Cardiac muscle cell (in vitro differentiated cells and primary cell): ENCODE measurements around the gene HTR7. TPM values are rescaled to one million over a fixed set of nuclear protein-coding genes. Genes with fewer than 3 reads are reported as not detected.

Experiments used
- DNase-seq, 2 donors: peaks; one replicate each; pipeline versions ENCODE4 v3.0.0 to v3.0.0-alpha.2; 2010 to 2017; ENCODE audit warnings: low read depth in 1 of 2, low spot score in 1 of 2
- H3K27ac ChIP-seq: fragments of 200-600 bp; sonication (generic); 2 replicates; pipeline ENCODE4 v1.5.1; 2016
- H3K27me3 ChIP-seq: fragments of 200-600 bp; sonication (generic); 2 replicates; pipeline ENCODE4 v1.6.0; 2016; ENCODE audit warnings: control low read depth
- H3K36me3 ChIP-seq: fragments of 200-600 bp; sonication (generic); 2 replicates; pipeline ENCODE4 v1.5.1; 2016; ENCODE audit warnings: control low read depth
- H3K4me1 ChIP-seq: fragments of 200-600 bp; sonication (generic); 2 replicates; pipeline ENCODE4 v1.8.1; 2017; ENCODE audit warnings: low read depth, mild to moderate bottlenecking, mixed run types
- H3K4me3 ChIP-seq: fragments of 200-600 bp; sonication (generic); 2 replicates; pipeline ENCODE4 v1.5.1; 2016; ENCODE audit warnings: mild to moderate bottlenecking
- H3K9me3 ChIP-seq: fragments of 200-600 bp; sonication (generic); 2 replicates; pipeline ENCODE4 v1.5.1; 2017; ENCODE audit warnings: low read depth, mild to moderate bottlenecking, control low read depth
- polyA plus RNA-seq: library from polyadenylated mRNA; unstranded; fragments of >200 nt; fragmentation: Nextera tagmentation; extraction: Ambion mirVana; gene quantifications from 2 replicates; pipeline ENCODE4 v1.2.1, GENCODE V29; 2016
- total RNA-seq: library from RNA; depleted of rRNA; stranded (reverse); fragments of >200 nt; gene quantifications from 2 replicates; pipeline ENCODE4 v1.2.3, GENCODE V29; 2016
- TF ChIP-seq, protein P1 (sequence below): IDR thresholded peaks from 2 replicates; pipeline ENCODE4 v1.5.1; 2012; ENCODE audit warnings: low read depth, mild to moderate bottlenecking, low read length

The HTR7 gene
- total and polyA plus RNA-seq, 2 experiments from 2014 or later = not detected

DNA sequence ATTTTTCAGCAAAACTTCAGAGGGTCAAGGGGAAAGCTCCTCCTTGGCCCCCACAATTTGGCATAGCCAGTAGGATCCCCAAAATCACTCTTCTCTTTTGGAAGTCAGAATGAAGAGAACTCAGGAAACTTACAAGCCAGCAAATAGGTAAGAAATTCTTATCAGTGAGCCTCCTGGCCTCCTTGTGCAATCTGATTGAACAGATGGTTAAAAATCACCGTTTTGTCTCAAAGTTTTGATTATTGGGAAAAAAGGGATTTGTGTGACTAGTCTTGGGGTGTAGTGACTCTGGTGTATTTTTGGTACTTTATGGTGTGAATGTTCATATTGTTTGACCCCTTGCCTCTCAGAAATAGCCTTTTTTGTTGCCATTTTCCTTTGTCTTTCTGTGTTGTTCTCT, 56.2 kb downstream of the HTR7 start:
- TF ChIP-seq, protein P1, sequence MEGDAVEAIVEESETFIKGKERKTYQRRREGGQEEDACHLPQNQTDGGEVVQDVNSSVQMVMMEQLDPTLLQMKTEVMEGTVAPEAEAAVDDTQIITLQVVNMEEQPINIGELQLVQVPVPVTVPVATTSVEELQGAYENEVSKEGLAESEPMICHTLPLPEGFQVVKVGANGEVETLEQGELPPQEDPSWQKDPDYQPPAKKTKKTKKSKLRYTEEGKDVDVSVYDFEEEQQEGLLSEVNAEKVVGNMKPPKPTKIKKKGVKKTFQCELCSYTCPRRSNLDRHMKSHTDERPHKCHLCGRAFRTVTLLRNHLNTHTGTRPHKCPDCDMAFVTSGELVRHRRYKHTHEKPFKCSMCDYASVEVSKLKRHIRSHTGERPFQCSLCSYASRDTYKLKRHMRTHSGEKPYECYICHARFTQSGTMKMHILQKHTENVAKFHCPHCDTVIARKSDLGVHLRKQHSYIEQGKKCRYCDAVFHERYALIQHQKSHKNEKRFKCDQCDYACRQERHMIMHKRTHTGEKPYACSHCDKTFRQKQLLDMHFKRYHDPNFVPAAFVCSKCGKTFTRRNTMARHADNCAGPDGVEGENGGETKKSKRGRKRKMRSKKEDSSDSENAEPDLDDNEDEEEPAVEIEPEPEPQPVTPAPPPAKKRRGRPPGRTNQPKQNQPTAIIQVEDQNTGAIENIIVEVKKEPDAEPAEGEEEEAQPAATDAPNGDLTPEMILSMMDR = no peak
- H3K27ac ChIP-seq = no peak overlapping the region
- no peak for DNase-seq
- H3K4me1 ChIP-seq = no peaks in the 10 kb centered on the region
- H3K9me3 ChIP-seq = no peaks in the 10 kb centered on the region
- H3K36me3 ChIP-seq = no peaks in the 10 kb centered on the region
- no peak overlapping the region for H3K4me3 ChIP-seq
- no peaks in the 10 kb centered on the region for H3K27me3 ChIP-seq

DNA sequence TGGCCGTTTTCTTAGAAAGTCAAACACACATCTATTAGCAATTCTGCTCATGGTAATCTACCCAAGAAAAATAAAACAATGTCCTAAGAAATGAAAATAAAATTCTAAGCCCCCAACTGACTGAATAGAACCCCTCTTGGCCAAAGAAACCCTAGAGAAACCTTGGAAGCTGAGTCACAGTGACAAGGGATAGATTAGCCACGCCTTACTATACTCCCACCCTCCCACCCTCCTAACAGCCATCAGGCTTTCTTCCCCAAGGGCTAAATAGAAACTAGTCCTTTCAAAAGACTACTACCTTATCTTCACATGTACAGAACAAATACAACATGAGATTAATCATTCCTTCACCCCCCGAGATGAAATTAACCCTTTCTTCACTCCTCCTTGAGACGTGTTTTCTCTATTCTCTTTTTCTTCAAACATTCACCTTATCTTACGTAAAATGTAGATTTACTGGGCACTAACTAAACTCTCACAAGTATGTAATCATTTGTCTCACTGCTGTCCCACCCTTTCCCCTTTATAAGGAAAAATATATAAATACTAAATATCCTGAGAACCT, 57.5 kb downstream of the HTR7 start:
- H3K4me3 ChIP-seq = no peak overlapping the region
- no peaks in the 10 kb centered on the region for H3K27me3 ChIP-seq
- no peaks in the 10 kb centered on the region for H3K9me3 ChIP-seq
- no peak for DNase-seq
- TF ChIP-seq, protein P1 = no peak
- H3K4me1 ChIP-seq = no peaks in the 10 kb centered on the region
- no peaks in the 10 kb centered on the region for H3K36me3 ChIP-seq
- H3K27ac ChIP-seq = no peak overlapping the region

DNA sequence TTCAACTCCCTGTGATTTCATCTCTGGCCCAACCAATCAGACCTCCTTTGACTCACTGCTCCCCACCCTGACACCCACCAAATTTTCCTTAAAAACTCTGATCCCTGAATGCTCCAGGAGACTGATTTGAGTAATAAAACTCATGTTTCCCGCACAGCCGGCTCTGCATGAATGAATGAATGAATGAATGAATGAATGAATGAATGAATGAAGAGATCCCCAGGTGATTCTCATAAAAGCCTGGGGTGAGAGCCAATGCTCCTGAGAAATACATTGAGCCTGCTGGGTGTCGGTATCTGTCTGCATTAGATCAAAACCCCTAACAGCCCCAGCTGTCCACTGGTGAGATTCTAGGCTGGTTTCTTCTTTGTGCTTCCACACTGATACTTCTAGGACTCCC, 58.7 kb downstream of the HTR7 start:
- no peak for DNase-seq
- no peaks in the 10 kb centered on the region for H3K9me3 ChIP-seq
- no peaks in the 10 kb centered on the region for H3K36me3 ChIP-seq
- no peaks in the 10 kb centered on the region for H3K4me1 ChIP-seq
- H3K27ac ChIP-seq = no peak overlapping the region
- H3K27me3 ChIP-seq = no peaks in the 10 kb centered on the region
- no peak overlapping the region for H3K4me3 ChIP-seq
- TF ChIP-seq, protein P1 = no peak

DNA sequence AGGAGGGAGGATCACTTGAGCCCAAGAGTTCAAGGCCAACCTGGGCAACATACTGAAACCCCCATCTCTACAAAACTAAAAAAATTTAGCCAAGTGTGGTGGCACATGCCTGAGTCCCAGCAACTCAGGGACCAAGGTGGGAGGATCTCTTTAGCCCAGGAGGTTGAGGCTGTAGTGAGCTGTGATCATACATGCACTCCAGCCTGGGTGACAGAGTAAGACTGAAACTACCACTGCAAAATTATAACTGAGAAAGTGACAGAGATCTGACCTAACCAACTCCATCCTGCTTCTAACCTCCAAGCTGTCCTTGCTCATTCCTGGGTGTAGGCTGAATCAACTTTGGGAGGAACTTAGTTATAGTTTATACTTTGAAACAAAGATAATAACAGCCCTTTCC, 59.4 kb downstream of the HTR7 start:
- TF ChIP-seq, protein P1 = no peak
- no peaks in the 10 kb centered on the region for H3K27me3 ChIP-seq

DNA sequence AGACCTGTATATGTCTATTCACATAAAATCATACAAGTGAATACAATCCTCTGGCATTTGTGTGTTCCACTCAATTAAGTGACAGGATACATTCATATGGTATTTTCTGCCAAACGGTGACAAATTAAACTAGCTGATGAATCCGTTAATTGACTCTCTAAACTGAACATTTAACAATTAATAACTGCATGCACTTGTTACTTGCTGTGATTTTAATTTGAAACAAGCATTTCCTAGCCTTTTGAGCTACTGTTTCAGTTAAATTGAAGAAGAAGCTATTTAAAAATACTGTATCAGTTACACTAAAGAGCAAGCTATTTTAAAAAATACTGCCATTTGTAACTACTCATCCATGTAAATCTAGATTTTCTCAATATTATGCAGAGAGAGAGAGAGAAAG, 67.4 kb downstream of the HTR7 start:
- Histone ChIP-seq H3K27me3 (no peaks in the 10 kb centered on the region), H3K27ac (no peak overlapping the region), H3K36me3 (no peaks in the 10 kb centered on the region), H3K9me3 (no peaks in the 10 kb centered on the region), H3K4me3 (no peak overlapping the region), H3K4me1 (no peaks in the 10 kb centered on the region)
- no peak for DNase-seq
- TF ChIP-seq, protein P1 = no peak

More for the DNA sequence above, 59.4 kb downstream of the HTR7 start:
- Histone ChIP-seq H3K27ac (no peak overlapping the region), H3K36me3 (no peaks in the 10 kb centered on the region), H3K4me1 (no peaks in the 10 kb centered on the region), H3K4me3 (no peak overlapping the region), H3K9me3 (no peaks in the 10 kb centered on the region)
- no peak for DNase-seq

DNA sequence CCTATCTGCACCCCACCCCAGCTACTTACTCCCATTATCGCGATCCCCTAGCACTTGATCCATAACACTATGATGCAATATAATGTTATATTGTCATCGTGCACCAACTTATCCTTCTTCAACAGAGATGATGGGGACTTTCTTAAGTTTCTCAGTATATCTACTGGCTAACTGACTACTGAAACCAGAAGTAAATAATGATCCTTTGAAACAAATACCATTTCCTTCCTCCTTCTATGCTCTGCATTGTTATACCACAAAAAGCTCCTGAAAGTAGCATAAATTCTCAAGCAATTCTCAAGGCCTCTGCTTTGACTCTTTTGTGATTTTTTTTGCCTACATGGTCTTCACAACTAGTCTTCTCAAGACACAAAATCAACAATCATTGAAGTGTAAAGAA, 68.9 kb downstream of the HTR7 start:
- Histone ChIP-seq H3K9me3 (no peaks in the 10 kb centered on the region), H3K27me3 (no peaks in the 10 kb centered on the region), H3K4me1 (no peaks in the 10 kb centered on the region), H3K36me3 (no peaks in the 10 kb centered on the region), H3K4me3 (no peak overlapping the region), H3K27ac (no peak overlapping the region)
- TF ChIP-seq, protein P1 = no peak
- no peak for DNase-seq
